Sigmoid colon (tissue), 7 donors: ENCODE results near the gene CLDN15. TPM values are rescaled to one million over a fixed set of nuclear protein-coding genes. Genes with fewer than 3 reads are reported as not detected.

Source experiments
- DNase-seq: peaks from one replicate; pipeline ENCODE4 v3.0.0-alpha.2; 2019
- H3K27ac ChIP-seq, 4 donors: fragments of 200-600 bp; sonication (generic); one replicate each; pipeline ENCODE4 v1.5.1; 2016 to 2019; ENCODE audit warnings: mild to moderate bottlenecking in 1 of 4
- H3K27me3 ChIP-seq, 3 donors: fragments of 200-600 bp; sonication (generic); one replicate each; pipeline ENCODE4 v1.5.1; 2019; ENCODE audit warnings: mild to moderate bottlenecking in 1 of 3
- H3K36me3 ChIP-seq, 4 donors: fragments of 200-600 bp; sonication (generic); one replicate each; pipeline ENCODE4 v1.5.1; 2016 to 2019
- H3K4me1 ChIP-seq, 4 donors: fragments of 200-600 bp; sonication (generic); one replicate each; pipeline ENCODE4 v1.5.1; 2017 to 2019
- H3K4me3 ChIP-seq, 4 donors: fragments of 200-600 bp; sonication (generic); one replicate each; pipeline ENCODE4 v1.5.1; 2017 to 2019; ENCODE audit warnings: mild to moderate bottlenecking in 2 of 4, moderate library complexity in 1 of 4
- H3K9me3 ChIP-seq, 4 donors: fragments of 200-600 bp in 3 of 4; sonication (generic) in 3 of 4; one replicate each; pipeline versions ENCODE4 v1.5.1 to v1.6.1; 2013 to 2019
- CTCF ChIP-seq, 4 experiments: fragments of 450-650 bp in 3 of 4; fragments of 200-600 bp in 1 of 4; IDR thresholded peaks; one replicate each; pipeline ENCODE4 v1.5.1; 2016 to 2019; ENCODE audit warnings: antibody characterized with exemption in 4 of 4, mild to moderate bottlenecking in 3 of 4, moderate library complexity in 2 of 4
- EP300 ChIP-seq, 4 donors: sonication (generic); formaldehyde crosslinking; IDR thresholded peaks; one replicate each; pipeline ENCODE4 v1.6.1; 2017; ENCODE audit warnings: antibody characterized with exemption in 4 of 4
- POLR2A ChIP-seq, 2 donors: fragments of 450-650 bp; IDR thresholded peaks; one replicate each; pipeline ENCODE4 v1.6.1; 2016; ENCODE audit warnings: antibody characterized with exemption in 2 of 2, mild to moderate bottlenecking in 2 of 2, moderate library complexity in 2 of 2
- POLR2AphosphoS5 ChIP-seq, 4 donors: sonication (generic); formaldehyde crosslinking; IDR thresholded peaks; one replicate each; pipeline ENCODE4 v1.6.1; 2017; ENCODE audit warnings: antibody characterized with exemption in 4 of 4
- WGBS, 2 donors: extraction: QIAGEN DNeasy Blood & Tissue Kit; methylation state at CpG; one replicate each; pipeline ENCODE4 v1.1.7; 2013; 5-methylcytosine and 5-hydroxymethylcytosine counted together
- intact Hi-C: fragments of 100-400 bp; cut with DNase I; formaldehyde crosslinking; loops from one replicate; pipeline ENCODE4 v1.15.1; 2023
- polyA plus RNA-seq, 3 donors: library from polyadenylated mRNA; stranded (reverse); fragments of 200-250 nt; gene quantifications; one replicate each; pipeline ENCODE4 v1.2.3, GENCODE V29; 2013
- total RNA-seq, 4 donors: library from RNA; depleted of rRNA; stranded (reverse); fragments of >200 nt; gene quantifications; one replicate each; pipeline ENCODE4 v1.1.0, GENCODE V29; 2016
- donor health status: healthy with polysubstance abuse.
- donor health status: Bipolar disorder and iron deficiency.
- donor health status: healthy.

Gene CLDN15
- total and polyA plus RNA-seq, 7 donors = 2.5 to 16.3 (median 4.9) TPM

- peak overlapping the region in 2 of 4 donors; percentile 73 to 79 for H3K27ac ChIP-seq
- H3K36me3 ChIP-seq = peaks cover 19 to 52% (median 27%) of the 10 kb centered on the region in 4 donors
- no peak overlapping the region for H3K4me3 ChIP-seq
- no peaks in the 10 kb centered on the region for H3K9me3 ChIP-seq
- 80 to 91% methylated on average over 32 of the region's 32 CpGs for WGBS, 2 donors
- no peak for DNase-seq
- peaks cover 0 to 53% (median 37%) of the 10 kb centered on the region in 4 donors for H3K4me1 ChIP-seq
- intact Hi-C loops = loop anchor here (5.0 kb wide), 1 partner anchor 1833 kb away; the partner anchor contains the start of genes BUD31 and PDAP1
- TF ChIP-seq POLR2A (IDR thresholded peaks at IDR 0.05) (no peak), EP300 (IDR thresholded peaks at IDR 0.05) (no peak), CTCF (IDR thresholded peaks at IDR 0.05) (no peak), POLR2AphosphoS5 (IDR thresholded peaks at IDR 0.05) (no peak)
- H3K27me3 ChIP-seq = no peaks in the 10 kb centered on the region
These were observed 2.8 kb upstream of the CLDN15 start for GRCh38 chr7:101240226-101241014.

GRCh38 chr7:101239951-101240220, 2.3 kb upstream of the CLDN15 start:
- peaks cover 19 to 52% (median 27%) of the 10 kb centered on the region in 4 donors for H3K36me3 ChIP-seq
- WGBS, 2 donors = 94 to 95% methylated on average over 9 of the region's 9 CpGs
- TF ChIP-seq POLR2AphosphoS5 (IDR thresholded peaks at IDR 0.05) = no peak
- TF ChIP-seq POLR2A (IDR thresholded peaks at IDR 0.05) = no peak
- TF ChIP-seq CTCF (IDR thresholded peaks at IDR 0.05) = no peak
- no peak for TF ChIP-seq EP300 (IDR thresholded peaks at IDR 0.05)
- peak overlapping the region in 3 of 4 donors; percentile 68 to 79 (median 73) for H3K27ac ChIP-seq
- no peaks in the 10 kb centered on the region for H3K27me3 ChIP-seq
- no peak for DNase-seq
- intact Hi-C loops = loop anchor here (5.0 kb wide), 1 partner anchor 1833 kb away; the partner anchor contains the start of genes BUD31 and PDAP1
- H3K9me3 ChIP-seq = no peaks in the 10 kb centered on the region
- H3K4me3 ChIP-seq = no peak overlapping the region
- H3K4me1 ChIP-seq = peaks cover 0 to 49% (median 33%) of the 10 kb centered on the region in 4 donors

- WGBS, 2 donors = 69 to 74% methylated on average over 27 of the region's 27 CpGs
- Histone ChIP-seq H3K27ac (peak overlapping the region; percentile 64 to 79 (median 70)), H3K4me3 (no peak overlapping the region), H3K4me1 (peaks cover 0 to 48% (median 33%) of the 10 kb centered on the region in 4 donors), H3K9me3 (no peaks in the 10 kb centered on the region), H3K27me3 (no peaks in the 10 kb centered on the region), H3K36me3 (peaks cover 19 to 52% (median 27%) of the 10 kb centered on the region in 4 donors)
- no peak for TF ChIP-seq POLR2A (IDR thresholded peaks at IDR 0.05)
- intact Hi-C loops = no loop called here
- DNase-seq = no peak
These were observed 1.8 kb upstream of the CLDN15 start for GRCh38 chr7:101239191-101239950.

GRCh38 chr7:101238226-101239182, 902 bp upstream of the CLDN15 start:
- WGBS, 2 donors = 70 to 77% methylated on average over 28 of the region's 28 CpGs
- intact Hi-C loops = no loop called here
- peaks cover 19 to 52% (median 27%) of the 10 kb centered on the region in 4 donors for H3K36me3 ChIP-seq
- H3K27me3 ChIP-seq = no peaks in the 10 kb centered on the region
- H3K4me3 ChIP-seq = no peak overlapping the region
- no peaks in the 10 kb centered on the region for H3K9me3 ChIP-seq
- H3K4me1 ChIP-seq = peaks cover 0 to 40% (median 26%) of the 10 kb centered on the region in 4 donors
- TF ChIP-seq POLR2A (IDR thresholded peaks at IDR 0.05) (no peak), CTCF (IDR thresholded peaks at IDR 0.05) (no peak), EP300 (IDR thresholded peaks at IDR 0.05) (no peak), POLR2AphosphoS5 (IDR thresholded peaks at IDR 0.05) (no peak)
- no peak for DNase-seq
- peak overlapping the region; percentile 64 to 79 (median 70) for H3K27ac ChIP-seq
